ELF-1 (cell line): ENCODE results near the gene HOXC13.

Experiments
- DNase-seq: peaks from one replicate; pipeline ENCODE4 v3.0.0-alpha.2; 2016; ENCODE audit warnings: low read depth, low spot score

HOXC13 gene

GRCh38 chr12:53994264-53995001 is 55.8 kb downstream of the HOXC13 start:
- DNase-seq, result no peak

DNA sequence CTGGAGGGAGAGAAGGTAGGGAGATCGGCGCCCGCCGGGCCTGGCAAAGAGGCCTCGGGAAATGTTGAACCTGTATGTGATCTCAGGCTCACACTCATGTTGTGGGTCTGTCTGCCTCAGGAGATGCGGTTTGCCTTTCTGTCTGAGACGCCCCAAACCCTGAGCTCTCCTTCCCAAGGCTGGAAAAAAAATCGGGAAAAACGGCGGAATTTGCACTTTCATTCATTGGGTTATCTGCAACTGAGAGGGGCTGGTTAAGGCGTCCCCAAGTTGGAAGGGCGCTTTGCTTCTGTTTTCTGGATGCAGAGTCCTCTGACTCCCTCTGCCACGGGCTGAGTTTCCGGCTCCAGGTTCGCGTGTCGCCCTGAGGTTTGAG is 56.4 kb downstream of the HOXC13 start:
- DNase-seq, result no peak

DNA sequence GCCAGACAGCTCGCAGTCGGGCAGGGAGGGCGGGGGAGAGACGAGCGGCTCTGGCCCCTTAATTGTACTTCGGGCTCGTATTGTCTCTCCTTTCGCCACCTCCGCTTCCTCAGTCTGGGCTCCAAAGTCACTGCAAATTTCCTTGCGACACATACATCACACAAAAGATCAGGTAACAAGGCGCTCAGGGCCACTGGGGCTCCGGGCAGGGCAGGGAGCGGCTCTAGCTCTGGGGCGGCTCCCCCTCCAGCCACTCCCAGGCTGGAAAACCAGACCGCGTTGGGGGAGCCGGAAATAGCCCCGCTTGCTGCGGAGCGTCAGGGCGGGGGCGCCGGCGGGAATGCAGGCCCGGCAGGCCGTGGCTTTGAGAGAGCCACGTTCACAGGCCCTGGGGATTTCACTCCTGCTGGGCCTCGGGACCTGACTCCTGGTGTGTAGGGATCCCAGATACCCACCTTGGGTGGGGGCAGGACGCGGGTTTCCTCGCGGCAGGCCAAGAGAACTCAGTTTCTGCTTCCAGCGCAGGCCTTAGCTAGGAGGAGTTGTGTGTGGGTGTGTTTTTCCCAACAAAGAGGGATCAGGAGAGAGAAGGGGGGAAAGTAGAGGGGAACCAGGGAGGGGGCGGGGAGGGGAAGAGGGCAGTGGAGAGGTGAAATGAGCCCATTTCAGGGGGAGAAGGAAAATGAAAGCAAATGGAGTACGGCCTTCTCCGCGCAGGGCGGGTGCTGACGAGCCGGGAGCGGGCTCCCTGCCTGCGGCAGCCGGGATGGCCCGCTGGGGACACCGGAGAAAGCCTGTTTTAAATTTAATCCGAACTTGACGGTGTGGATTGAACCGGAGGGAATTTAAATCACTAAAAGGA is 57.0 kb downstream of the HOXC13 start:
- DNase-seq, result no peak
